Uterus (tissue), 2 donors: ENCODE results near the gene ORMDL3.

Experiments used
- CTCF ChIP-seq, 4 experiments: fragments of 200-600 bp in 2 of 4; fragments of 450-650 bp in 2 of 4; sonication (generic) in 2 of 4; IDR thresholded peaks; one replicate each; pipeline ENCODE4 v1.5.1; 2016 to 2019; ENCODE audit warnings: antibody characterized with exemption in 4 of 4, mild to moderate bottlenecking in 2 of 4, moderate library complexity in 1 of 4
- POLR2A ChIP-seq, 2 donors: fragments of 450-650 bp; IDR thresholded peaks; one replicate each; pipeline ENCODE4 v1.6.1; 2016; ENCODE audit warnings: antibody characterized with exemption in 2 of 2, mild to moderate bottlenecking in 1 of 2, moderate library complexity in 1 of 2

DNA sequence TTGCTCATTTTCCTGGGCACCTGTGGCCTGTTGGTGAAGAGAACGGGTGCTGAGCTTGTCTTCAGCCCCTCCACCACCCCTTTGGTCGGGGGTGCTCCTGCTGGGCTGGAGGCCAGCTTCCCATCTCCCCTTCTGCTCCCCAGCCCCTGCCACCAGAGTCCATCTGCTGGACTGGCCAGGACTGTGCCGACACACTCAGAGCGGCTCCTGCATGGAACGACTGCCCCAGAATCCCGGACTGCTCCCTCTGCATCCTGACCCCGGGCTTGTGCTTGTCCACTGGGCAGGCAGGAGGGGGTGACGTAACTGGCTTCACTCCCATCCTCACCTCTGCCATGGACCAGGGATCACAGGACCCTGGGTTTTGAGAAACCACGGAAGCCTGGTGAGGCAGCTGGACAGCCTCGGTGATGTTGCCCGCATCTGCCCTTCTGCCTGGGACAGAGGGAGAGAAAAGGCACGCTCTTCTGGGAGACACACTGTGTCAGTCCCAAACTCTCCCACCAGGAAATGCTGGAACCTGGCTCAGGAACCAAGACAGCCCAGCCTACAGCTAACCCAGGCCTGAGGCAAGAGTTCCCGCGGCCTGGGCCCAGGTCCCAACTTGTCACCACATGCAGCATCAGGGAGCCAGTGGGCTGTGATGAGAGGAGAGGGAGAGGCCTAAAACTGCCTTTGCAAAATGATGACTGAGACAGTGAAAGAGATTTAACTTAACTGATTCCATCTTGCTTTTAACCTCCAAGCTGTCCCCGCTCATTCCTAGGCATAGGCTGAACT, 19.3 kb upstream of the ORMDL3 start:
- TF ChIP-seq CTCF (IDR thresholded peaks at IDR 0.05), result no peak
- TF ChIP-seq POLR2A (IDR thresholded peaks at IDR 0.05), result no peak
